IPS-15b (cell line): ENCODE data around the gene ARL1.
"Not testable (repeated sequence)": the region's sequence is repeated elsewhere in the genome, so short reads cannot be mapped to it uniquely, and the experiment has no call there.

Experiments used
- H3K27me3 ChIP-seq: one replicate; pipeline ENCODE4 v1.6.1; 2013; ENCODE audit warnings: low read length; ENCODE audit not compliant: control insufficient read depth, insufficient read depth
- H3K36me3 ChIP-seq: one replicate; pipeline ENCODE4 v1.6.1; 2013; ENCODE audit warnings: low read length; ENCODE audit not compliant: control insufficient read depth, insufficient read depth
- H3K4me1 ChIP-seq: one replicate; pipeline ENCODE4 v1.6.1; 2013; ENCODE audit warnings: mild to moderate bottlenecking, low read length; ENCODE audit not compliant: control insufficient read depth, insufficient read depth
- H3K4me3 ChIP-seq: one replicate; pipeline ENCODE4 v1.5.1; 2013; ENCODE audit warnings: low read depth, low read length
- H3K9ac ChIP-seq: one replicate; pipeline ENCODE4 v1.6.1; 2013; ENCODE audit warnings: low read depth, mild to moderate bottlenecking, low read length
- H3K9me3 ChIP-seq: one replicate; pipeline ENCODE4 v1.6.1; 2013; ENCODE audit warnings: mild to moderate bottlenecking, low read length; ENCODE audit not compliant: control insufficient read depth, insufficient read depth

ARL1 gene

GRCh38 chr12:101407436-101408345, at the start of gene ARL1:
Gene ARL1 (minus strand): TSS chr12:101407772. CDS start chr12:101407645, 127 bp downstream.
- no peaks in the 10 kb centered on the region for H3K9me3 ChIP-seq
- no peaks in the 10 kb centered on the region for H3K27me3 ChIP-seq
- H3K36me3 ChIP-seq, result no peaks in the 10 kb centered on the region
- no peaks in the 10 kb centered on the region for H3K4me1 ChIP-seq
- H3K4me3 ChIP-seq, result peak within 1 kb of the TSS; percentile 94
- peak within 1 kb of the TSS; percentile 98 for H3K9ac ChIP-seq

GRCh38 chr12:101455685-101456084, 48.1 kb upstream of the ARL1 start:
- no peaks in the 10 kb centered on the region for H3K4me1 ChIP-seq
- no peaks in the 10 kb centered on the region for H3K9me3 ChIP-seq
- H3K4me3 ChIP-seq, result no peak overlapping the region
- H3K36me3 ChIP-seq, result no peaks in the 10 kb centered on the region
- no peaks in the 10 kb centered on the region for H3K27me3 ChIP-seq
- H3K9ac ChIP-seq, result no peak overlapping the region

GRCh38 chr12:101441461-101442224, 34.1 kb upstream of the ARL1 start:
- Histone ChIP-seq H3K9ac (no peak overlapping the region), H3K36me3 (no peaks in the 10 kb centered on the region), H3K4me3 (no peak overlapping the region), H3K4me1 (no peaks in the 10 kb centered on the region), H3K9me3 (no peaks in the 10 kb centered on the region), H3K27me3 (no peaks in the 10 kb centered on the region)

- Histone ChIP-seq H3K4me3 (no peak overlapping the region), H3K36me3 (no peaks in the 10 kb centered on the region), H3K27me3 (no peaks in the 10 kb centered on the region), H3K9me3 (no peaks in the 10 kb centered on the region), H3K4me1 (no peaks in the 10 kb centered on the region), H3K9ac (no peak overlapping the region)
Observed at GRCh38 chr12:101439236-101439635, 31.7 kb upstream of the ARL1 start.

- Histone ChIP-seq H3K9me3 (no peaks in the 10 kb centered on the region), H3K9ac (no peak overlapping the region), H3K27me3 (no peaks in the 10 kb centered on the region), H3K4me3 (no peak overlapping the region), H3K4me1 (no peaks in the 10 kb centered on the region), H3K36me3 (no peaks in the 10 kb centered on the region)
Observed at GRCh38 chr12:101436136-101436535, 28.6 kb upstream of the ARL1 start.

- H3K9ac ChIP-seq, result no peak overlapping the region
Observed at GRCh38 chr12:101430456-101430855, 22.9 kb upstream of the ARL1 start.

GRCh38 chr12:101424620-101425019, 17.0 kb upstream of the ARL1 start:
- no peaks in the 10 kb centered on the region for H3K9me3 ChIP-seq

More at GRCh38 chr12:101430456-101430855, 22.9 kb upstream of the ARL1 start:
- no peaks in the 10 kb centered on the region for H3K36me3 ChIP-seq
- no peaks in the 10 kb centered on the region for H3K27me3 ChIP-seq
- no peak overlapping the region for H3K4me3 ChIP-seq
- H3K9me3 ChIP-seq, result no peaks in the 10 kb centered on the region
- H3K4me1 ChIP-seq, result no peaks in the 10 kb centered on the region

GRCh38 chr12:101422066-101422465, 14.5 kb upstream of the ARL1 start:
- not testable (repeated sequence) for H3K4me1 ChIP-seq, H3K9ac ChIP-seq, H3K36me3 ChIP-seq, H3K4me3 ChIP-seq, H3K27me3 ChIP-seq, H3K9me3 ChIP-seq

More at GRCh38 chr12:101424620-101425019, 17.0 kb upstream of the ARL1 start:
- Histone ChIP-seq H3K27me3 (no peaks in the 10 kb centered on the region), H3K9ac (no peak overlapping the region), H3K4me1 (no peaks in the 10 kb centered on the region), H3K4me3 (no peak overlapping the region), H3K36me3 (no peaks in the 10 kb centered on the region)

- H3K36me3 ChIP-seq, result no peaks in the 10 kb centered on the region
- H3K4me3 ChIP-seq, result no peak overlapping the region
Observed at GRCh38 chr12:101415228-101415627, 7.7 kb upstream of the ARL1 start.

GRCh38 chr12:101414533-101415119, 7.1 kb upstream of the ARL1 start:
- no peaks in the 10 kb centered on the region for H3K4me1 ChIP-seq
- no peaks in the 10 kb centered on the region for H3K27me3 ChIP-seq
- no peaks in the 10 kb centered on the region for H3K9me3 ChIP-seq
- no peak overlapping the region for H3K4me3 ChIP-seq
- no peak overlapping the region for H3K9ac ChIP-seq
- no peaks in the 10 kb centered on the region for H3K36me3 ChIP-seq

More at GRCh38 chr12:101415228-101415627, 7.7 kb upstream of the ARL1 start:
- Histone ChIP-seq H3K27me3 (no peaks in the 10 kb centered on the region), H3K4me1 (no peaks in the 10 kb centered on the region), H3K9ac (no peak overlapping the region), H3K9me3 (no peaks in the 10 kb centered on the region)

- H3K9me3 ChIP-seq, H3K9ac ChIP-seq, H3K4me1 ChIP-seq, H3K36me3 ChIP-seq, H3K4me3 ChIP-seq, H3K27me3 ChIP-seq: not testable (repeated sequence)
Observed at GRCh38 chr12:101410169-101410568, 2.6 kb upstream of the ARL1 start.
